Measurements from ENCODE around the gene CACNB4. TPM values are rescaled to one million over a fixed set of nuclear protein-coding genes. Genes with fewer than 3 reads are reported as not detected.
"Not testable (repeated sequence)": the region's sequence is repeated elsewhere in the genome, so short reads cannot be mapped to it uniquely, and the experiment has no call there.

CACNB4 gene
- total RNA-seq, 1 donor = 0.54 TPM

- DNase-seq (ENCODE audit: low read depth in 2 of 3, low spot score in 2 of 3) = peak in 1 of 3 donors; percentile 54
Observed at GRCh38 chr2:152055366-152056108, 43.3 kb downstream of the CACNB4 start.

GRCh38 chr2:152054593-152054992 lies 44.3 kb downstream of the CACNB4 start:
- peak in 2 of 3 donors; percentile 72 to 76 for DNase-seq (ENCODE audit: low read depth in 2 of 3, low spot score in 2 of 3)

GRCh38 chr2:152051436-152051835 lies 47.4 kb downstream of the CACNB4 start:
- no peak for DNase-seq (ENCODE audit: low read depth in 2 of 3, low spot score in 2 of 3)

- no peak for DNase-seq (ENCODE audit: low read depth in 2 of 3, low spot score in 2 of 3)
Observed at GRCh38 chr2:152050915-152051314, 47.9 kb downstream of the CACNB4 start.

- DNase-seq (ENCODE audit: low read depth in 2 of 3, low spot score in 2 of 3) = no peak
Observed at GRCh38 chr2:152050341-152050740, 48.5 kb downstream of the CACNB4 start.

- DNase-seq (ENCODE audit: low read depth in 2 of 3, low spot score in 2 of 3) = peak in 1 of 3 donors; percentile 37
Observed at GRCh38 chr2:152049541-152049940, 49.3 kb downstream of the CACNB4 start.

GRCh38 chr2:152047824-152048471 lies 50.9 kb downstream of the CACNB4 start:
- DNase-seq (ENCODE audit: low read depth in 2 of 3, low spot score in 2 of 3) = no peak

- peak in 1 of 3 donors; percentile 56 for DNase-seq (ENCODE audit: low read depth in 2 of 3, low spot score in 2 of 3)
Observed at GRCh38 chr2:152046940-152047339, 51.9 kb downstream of the CACNB4 start.

GRCh38 chr2:152042636-152043615 lies 55.9 kb downstream of the CACNB4 start:
- peak in 2 of 3 donors; percentile 75 to 77 for DNase-seq (ENCODE audit: low read depth in 2 of 3, low spot score in 2 of 3)

- DNase-seq (ENCODE audit: low read depth in 2 of 3, low spot score in 2 of 3) = no peak
Observed at GRCh38 chr2:152038441-152038958, 60.3 kb downstream of the CACNB4 start.

GRCh38 chr2:152037743-152038435 lies 61.0 kb downstream of the CACNB4 start:
- no peak for DNase-seq (ENCODE audit: low read depth in 2 of 3, low spot score in 2 of 3)

- DNase-seq (ENCODE audit: low read depth in 2 of 3, low spot score in 2 of 3) = peak in 2 of 3 donors; percentile 67 to 86
Observed at GRCh38 chr2:152036611-152037469, 62.0 kb downstream of the CACNB4 start.

GRCh38 chr2:152034257-152034801 lies 64.5 kb downstream of the CACNB4 start:
- DNase-seq (ENCODE audit: low read depth in 2 of 3, low spot score in 2 of 3) = no peak

- no peak for DNase-seq (ENCODE audit: low read depth in 2 of 3, low spot score in 2 of 3)
Observed at GRCh38 chr2:152033011-152033925, 65.6 kb downstream of the CACNB4 start.

GRCh38 chr2:152031747-152032306 lies 67.0 kb downstream of the CACNB4 start:
- no peak for DNase-seq (ENCODE audit: low read depth in 2 of 3, low spot score in 2 of 3)

GRCh38 chr2:152030596-152031328 lies 68.1 kb downstream of the CACNB4 start:
- DNase-seq (ENCODE audit: low read depth in 2 of 3, low spot score in 2 of 3) = not testable (repeated sequence)

All from hematopoietic multipotent progenitor cell (in vitro differentiated cells).